Liver (tissue), 9 donors: Measurements from ENCODE around the gene UBE2D3. TPM values are rescaled to one million over a fixed set of nuclear protein-coding genes. Genes with fewer than 3 reads are reported as not detected.

Source experiments
- DNase-seq: peaks from one replicate; pipeline ENCODE4 v3.0.0-alpha.2; 2017; ENCODE audit warnings: low spot score
- H3K27ac ChIP-seq, 2 donors: one replicate each; pipeline ENCODE4 v1.7.0; 2013; ENCODE audit warnings: inconsistent platforms in 2 of 2, low read length in 2 of 2, control low read depth in 1 of 2, low read depth in 1 of 2, mild to moderate bottlenecking in 1 of 2
- H3K27me3 ChIP-seq, 4 donors: one replicate each; pipeline versions ENCODE4 v1.6.1 to v1.7.0; 2013; ENCODE audit warnings: low read length in 3 of 4, inconsistent platforms in 1 of 4, mild to moderate bottlenecking in 1 of 4, moderate library complexity in 1 of 4; ENCODE audit not compliant: control insufficient read depth in 4 of 4, insufficient read depth in 4 of 4
- H3K36me3 ChIP-seq, 4 donors: one replicate each; pipeline versions ENCODE4 v1.6.1 to v1.7.0; 2013; ENCODE audit warnings: low read length in 3 of 4, mild to moderate bottlenecking in 3 of 4, low read depth in 1 of 4, moderate library complexity in 1 of 4; ENCODE audit not compliant: control insufficient read depth in 4 of 4, insufficient read depth in 3 of 4
- H3K4me1 ChIP-seq, 4 donors: one replicate each; pipeline versions ENCODE4 v1.6.1 to v1.7.0; 2013; ENCODE audit warnings: low read length in 3 of 4, mild to moderate bottlenecking in 3 of 4, moderate library complexity in 1 of 4; ENCODE audit not compliant: control insufficient read depth in 4 of 4, insufficient read depth in 4 of 4
- H3K4me3 ChIP-seq, 3 donors: one replicate each; pipeline versions ENCODE4 v1.6.1 to v1.7.0; 2013; ENCODE audit warnings: low read length in 3 of 3, control low read depth in 1 of 3, low read depth in 1 of 3, mild to moderate bottlenecking in 1 of 3
- H3K9ac ChIP-seq, 2 donors: one replicate each; pipeline ENCODE4 v1.7.0; 2013; ENCODE audit warnings: low read length in 2 of 2, mild to moderate bottlenecking in 2 of 2, moderate library complexity in 2 of 2, control low read depth in 1 of 2, low read depth in 1 of 2
- H3K9me3 ChIP-seq, 4 donors: one replicate each; pipeline versions ENCODE4 v1.6.1 to v1.7.0; 2013; ENCODE audit warnings: low read length in 3 of 4; ENCODE audit not compliant: control insufficient read depth in 4 of 4
- EGR1 ChIP-seq, 2 donors: IDR thresholded peaks; 2 replicates each; pipeline ENCODE4 v1.6.1; 2016 to 2018; ENCODE audit warnings: antibody characterized with exemption in 2 of 2, low read depth in 2 of 2
- FOXA1 ChIP-seq: IDR thresholded peaks from 2 replicates; pipeline ENCODE4 v1.6.1; 2016; ENCODE audit warnings: antibody characterized with exemption
- FOXA2 ChIP-seq: IDR thresholded peaks from 2 replicates; pipeline ENCODE4 v1.6.1; 2016; ENCODE audit warnings: antibody characterized with exemption
- GABPA ChIP-seq, 2 donors: IDR thresholded peaks in 1 of 2; conservative IDR thresholded peaks in 1 of 2; 2 replicates each; pipeline ENCODE4 v1.6.1; 2016; ENCODE audit warnings: antibody characterized with exemption in 2 of 2, mild to moderate bottlenecking in 1 of 2, moderate library complexity in 1 of 2
- HNF4A ChIP-seq, 2 donors: conservative IDR thresholded peaks; 2 replicates each; pipeline ENCODE4 v1.6.1; 2016; ENCODE audit warnings: antibody characterized with exemption in 2 of 2, mild to moderate bottlenecking in 2 of 2
- HNF4G ChIP-seq: IDR thresholded peaks from 2 replicates; pipeline ENCODE4 v1.6.1; 2016; ENCODE audit warnings: antibody characterized with exemption
- JUND ChIP-seq, 2 donors: IDR thresholded peaks; 2 replicates each; pipeline ENCODE4 v1.6.1; 2016; ENCODE audit warnings: antibody characterized with exemption in 2 of 2
- NR2F2 ChIP-seq: IDR thresholded peaks from 2 replicates; pipeline ENCODE4 v1.6.1; 2016; ENCODE audit warnings: antibody characterized with exemption
- RAD21 ChIP-seq, 2 donors: IDR thresholded peaks; 2 replicates each; pipeline ENCODE4 v1.6.1; 2016; ENCODE audit warnings: antibody characterized with exemption in 2 of 2, mild to moderate bottlenecking in 2 of 2
- RXRA ChIP-seq, 2 donors: IDR thresholded peaks; 2 replicates each; pipeline ENCODE4 v1.6.1; 2017 to 2018; ENCODE audit warnings: antibody characterized with exemption in 2 of 2, mild to moderate bottlenecking in 1 of 2
- TAF1 ChIP-seq: conservative IDR thresholded peaks from 2 replicates; pipeline ENCODE4 v1.6.1; 2016; ENCODE audit warnings: antibody characterized with exemption, mild to moderate bottlenecking
- YY1 ChIP-seq: IDR thresholded peaks from 2 replicates; pipeline ENCODE4 v1.6.1; 2016; ENCODE audit warnings: antibody characterized with exemption, mild to moderate bottlenecking
- WGBS: extraction: QIAGEN DNeasy Blood & Tissue Kit; methylation state at CpG from one replicate; pipeline ENCODE4 v1.1.7; 2013; 5-methylcytosine and 5-hydroxymethylcytosine counted together
- polyA plus RNA-seq, 2 donors: library from polyadenylated mRNA; stranded (reverse) in 1 of 2; unstranded in 1 of 2; fragments of 200-250 nt in 1 of 2; fragments of >200 nt in 1 of 2; fragmentation: Nextera tagmentation in 1 of 2; extraction: Ambion mirVana in 1 of 2; gene quantifications; one replicate each; pipeline versions ENCODE4 v1.2.1 to v1.2.3, GENCODE V29; 2013 to 2015
- total RNA-seq, 2 donors: library from RNA; depleted of rRNA; stranded (reverse); fragments of >200 nt; gene quantifications; one replicate each; pipeline ENCODE4 v1.2.3, GENCODE V29; 2014
- TF ChIP-seq, protein P1 (sequence below): IDR thresholded peaks from 2 replicates; pipeline ENCODE4 v1.6.1; 2016; ENCODE audit warnings: antibody characterized with exemption, mild to moderate bottlenecking
- TF ChIP-seq, protein P2 (sequence below): fragments of 150-350 bp; IDR thresholded peaks from 2 replicates; pipeline ENCODE4 v1.5.1; 2017; ENCODE audit warnings: improper control_type of control experiment, low read depth, low read length; ENCODE audit not compliant: missing input control
- TF ChIP-seq, protein P3 (sequence below): IDR thresholded peaks from 2 replicates; pipeline ENCODE4 v1.6.1; 2016; ENCODE audit warnings: antibody characterized with exemption
- TF ChIP-seq, protein P4 (sequence below): IDR thresholded peaks from 2 replicates; pipeline ENCODE4 v1.6.1; 2016; ENCODE audit warnings: antibody characterized with exemption
- TF ChIP-seq, protein P5 (sequence below): IDR thresholded peaks from 2 replicates; pipeline ENCODE4 v1.6.1; 2016; ENCODE audit warnings: antibody characterized with exemption
- donor health status: healthy.
- donor health status: healthy.
- donor health status: healthy.
- donor health status: healthy.
- donor health status: healthy.

UBE2D3 gene
- total and polyA plus RNA-seq, 4 donors: 133 to 231 (median 150) TPM

DNA sequence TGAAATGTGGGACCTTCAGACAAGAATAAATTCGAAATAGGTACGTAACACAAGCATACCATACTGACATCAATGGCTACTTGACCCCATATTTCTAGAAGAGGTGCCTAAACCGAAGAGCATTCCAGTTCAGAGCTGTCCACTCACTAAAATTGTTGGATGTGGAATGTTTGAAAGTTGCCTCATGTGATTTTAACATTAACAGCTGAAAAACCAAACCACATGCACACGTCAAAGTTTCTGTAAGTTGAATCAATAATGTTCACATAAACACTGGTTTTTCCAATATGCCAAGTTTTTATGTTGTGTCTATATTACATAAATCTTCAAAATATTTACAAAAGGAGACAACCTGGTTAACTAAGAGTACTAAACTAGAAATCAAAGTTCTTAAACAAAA is 3.5 kb downstream of the UBE2D3 start:
- DNase-seq: no peak
- TF ChIP-seq JUND (IDR thresholded peaks at IDR 0.05) (no peak), YY1 (no peak)
- TF ChIP-seq, protein P1, sequence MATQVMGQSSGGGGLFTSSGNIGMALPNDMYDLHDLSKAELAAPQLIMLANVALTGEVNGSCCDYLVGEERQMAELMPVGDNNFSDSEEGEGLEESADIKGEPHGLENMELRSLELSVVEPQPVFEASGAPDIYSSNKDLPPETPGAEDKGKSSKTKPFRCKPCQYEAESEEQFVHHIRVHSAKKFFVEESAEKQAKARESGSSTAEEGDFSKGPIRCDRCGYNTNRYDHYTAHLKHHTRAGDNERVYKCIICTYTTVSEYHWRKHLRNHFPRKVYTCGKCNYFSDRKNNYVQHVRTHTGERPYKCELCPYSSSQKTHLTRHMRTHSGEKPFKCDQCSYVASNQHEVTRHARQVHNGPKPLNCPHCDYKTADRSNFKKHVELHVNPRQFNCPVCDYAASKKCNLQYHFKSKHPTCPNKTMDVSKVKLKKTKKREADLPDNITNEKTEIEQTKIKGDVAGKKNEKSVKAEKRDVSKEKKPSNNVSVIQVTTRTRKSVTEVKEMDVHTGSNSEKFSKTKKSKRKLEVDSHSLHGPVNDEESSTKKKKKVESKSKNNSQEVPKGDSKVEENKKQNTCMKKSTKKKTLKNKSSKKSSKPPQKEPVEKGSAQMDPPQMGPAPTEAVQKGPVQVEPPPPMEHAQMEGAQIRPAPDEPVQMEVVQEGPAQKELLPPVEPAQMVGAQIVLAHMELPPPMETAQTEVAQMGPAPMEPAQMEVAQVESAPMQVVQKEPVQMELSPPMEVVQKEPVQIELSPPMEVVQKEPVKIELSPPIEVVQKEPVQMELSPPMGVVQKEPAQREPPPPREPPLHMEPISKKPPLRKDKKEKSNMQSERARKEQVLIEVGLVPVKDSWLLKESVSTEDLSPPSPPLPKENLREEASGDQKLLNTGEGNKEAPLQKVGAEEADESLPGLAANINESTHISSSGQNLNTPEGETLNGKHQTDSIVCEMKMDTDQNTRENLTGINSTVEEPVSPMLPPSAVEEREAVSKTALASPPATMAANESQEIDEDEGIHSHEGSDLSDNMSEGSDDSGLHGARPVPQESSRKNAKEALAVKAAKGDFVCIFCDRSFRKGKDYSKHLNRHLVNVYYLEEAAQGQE: peak; percentile 42
- Histone ChIP-seq H3K36me3 (peaks cover 0 to 2% (median 0%) of the 10 kb centered on the region in 4 donors), H3K4me3 (peak overlapping the region; percentile 22 to 99 (median 25)), H3K9me3 (no peaks in the 10 kb centered on the region), H3K27me3 (no peaks in the 10 kb centered on the region), H3K27ac (no peak overlapping the region), H3K9ac (no peak overlapping the region), H3K4me1 (peaks cover 12 to 54% (median 38%) of the 10 kb centered on the region in 4 donors)
- 45% methylated on average over 4 of the region's 4 CpGs for WGBS

DNA sequence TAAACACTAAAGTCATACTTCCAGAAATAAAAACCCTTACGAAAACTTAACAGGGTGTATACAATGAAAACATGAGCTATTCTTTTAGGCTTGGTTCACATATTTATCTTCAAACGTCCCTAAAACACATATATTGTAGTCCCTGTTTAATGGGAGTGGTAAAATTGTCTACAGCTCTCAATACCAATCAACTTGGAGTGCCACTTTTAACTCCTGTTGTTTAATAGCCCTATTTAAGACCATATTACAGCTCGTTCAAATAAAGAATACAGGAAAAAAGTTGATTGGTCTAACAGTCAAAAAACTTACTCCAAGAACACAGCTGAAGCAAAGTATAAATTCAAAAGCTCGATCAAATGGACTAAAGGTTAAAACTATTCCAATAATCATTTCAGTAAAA is 3.9 kb downstream of the UBE2D3 start:
- peak overlapping the region in 2 of 3 donors; percentile 22 to 25 for H3K4me3 ChIP-seq
- H3K9ac ChIP-seq: no peak overlapping the region
- TF ChIP-seq, protein P2, sequence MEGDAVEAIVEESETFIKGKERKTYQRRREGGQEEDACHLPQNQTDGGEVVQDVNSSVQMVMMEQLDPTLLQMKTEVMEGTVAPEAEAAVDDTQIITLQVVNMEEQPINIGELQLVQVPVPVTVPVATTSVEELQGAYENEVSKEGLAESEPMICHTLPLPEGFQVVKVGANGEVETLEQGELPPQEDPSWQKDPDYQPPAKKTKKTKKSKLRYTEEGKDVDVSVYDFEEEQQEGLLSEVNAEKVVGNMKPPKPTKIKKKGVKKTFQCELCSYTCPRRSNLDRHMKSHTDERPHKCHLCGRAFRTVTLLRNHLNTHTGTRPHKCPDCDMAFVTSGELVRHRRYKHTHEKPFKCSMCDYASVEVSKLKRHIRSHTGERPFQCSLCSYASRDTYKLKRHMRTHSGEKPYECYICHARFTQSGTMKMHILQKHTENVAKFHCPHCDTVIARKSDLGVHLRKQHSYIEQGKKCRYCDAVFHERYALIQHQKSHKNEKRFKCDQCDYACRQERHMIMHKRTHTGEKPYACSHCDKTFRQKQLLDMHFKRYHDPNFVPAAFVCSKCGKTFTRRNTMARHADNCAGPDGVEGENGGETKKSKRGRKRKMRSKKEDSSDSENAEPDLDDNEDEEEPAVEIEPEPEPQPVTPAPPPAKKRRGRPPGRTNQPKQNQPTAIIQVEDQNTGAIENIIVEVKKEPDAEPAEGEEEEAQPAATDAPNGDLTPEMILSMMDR: no peak
- no peak for TF ChIP-seq TAF1
- TF ChIP-seq, protein P3, sequence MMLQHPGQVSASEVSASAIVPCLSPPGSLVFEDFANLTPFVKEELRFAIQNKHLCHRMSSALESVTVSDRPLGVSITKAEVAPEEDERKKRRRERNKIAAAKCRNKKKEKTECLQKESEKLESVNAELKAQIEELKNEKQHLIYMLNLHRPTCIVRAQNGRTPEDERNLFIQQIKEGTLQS: no peak
- no peak for TF ChIP-seq EGR1 (IDR thresholded peaks at IDR 0.05; ENCODE audit: low read depth in 2 of 2)
- TF ChIP-seq HNF4G: no peak
- TF ChIP-seq, protein P1: no peak
- TF ChIP-seq, protein P4, sequence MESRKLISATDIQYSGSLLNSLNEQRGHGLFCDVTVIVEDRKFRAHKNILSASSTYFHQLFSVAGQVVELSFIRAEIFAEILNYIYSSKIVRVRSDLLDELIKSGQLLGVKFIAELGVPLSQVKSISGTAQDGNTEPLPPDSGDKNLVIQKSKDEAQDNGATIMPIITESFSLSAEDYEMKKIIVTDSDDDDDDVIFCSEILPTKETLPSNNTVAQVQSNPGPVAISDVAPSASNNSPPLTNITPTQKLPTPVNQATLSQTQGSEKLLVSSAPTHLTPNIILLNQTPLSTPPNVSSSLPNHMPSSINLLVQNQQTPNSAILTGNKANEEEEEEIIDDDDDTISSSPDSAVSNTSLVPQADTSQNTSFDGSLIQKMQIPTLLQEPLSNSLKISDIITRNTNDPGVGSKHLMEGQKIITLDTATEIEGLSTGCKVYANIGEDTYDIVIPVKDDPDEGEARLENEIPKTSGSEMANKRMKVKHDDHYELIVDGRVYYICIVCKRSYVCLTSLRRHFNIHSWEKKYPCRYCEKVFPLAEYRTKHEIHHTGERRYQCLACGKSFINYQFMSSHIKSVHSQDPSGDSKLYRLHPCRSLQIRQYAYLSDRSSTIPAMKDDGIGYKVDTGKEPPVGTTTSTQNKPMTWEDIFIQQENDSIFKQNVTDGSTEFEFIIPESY: no peak
- TF ChIP-seq JUND (IDR thresholded peaks at IDR 0.05): no peak
- no peak for TF ChIP-seq RAD21 (IDR thresholded peaks at IDR 0.05)
- TF ChIP-seq, protein P5, sequence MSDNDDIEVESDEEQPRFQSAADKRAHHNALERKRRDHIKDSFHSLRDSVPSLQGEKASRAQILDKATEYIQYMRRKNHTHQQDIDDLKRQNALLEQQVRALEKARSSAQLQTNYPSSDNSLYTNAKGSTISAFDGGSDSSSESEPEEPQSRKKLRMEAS: no peak
- no peak for TF ChIP-seq HNF4A (conservative IDR thresholded peaks at IDR 0.05)
- no peak for TF ChIP-seq GABPA (IDR thresholded peaks at IDR 0.05 in 1 of 2, conservative IDR thresholded peaks at IDR 0.05 in 1 of 2)
- no peak for TF ChIP-seq NR2F2
- no peak for TF ChIP-seq FOXA1
- TF ChIP-seq YY1: no peak
- TF ChIP-seq RXRA (IDR thresholded peaks at IDR 0.05): no peak
- no peak for TF ChIP-seq FOXA2
- peaks cover 0 to 2% (median 0%) of the 10 kb centered on the region in 4 donors for H3K36me3 ChIP-seq
- no peaks in the 10 kb centered on the region for H3K9me3 ChIP-seq
- H3K27me3 ChIP-seq: no peaks in the 10 kb centered on the region
- DNase-seq: no peak
- H3K4me1 ChIP-seq: peaks cover 15 to 58% (median 42%) of the 10 kb centered on the region in 4 donors
- H3K27ac ChIP-seq: no peak overlapping the region
- 24% methylated on average over 4 of the region's 4 CpGs for WGBS
